Measurements from ENCODE around the gene PLXNB3. TPM values are rescaled to one million over a fixed set of nuclear protein-coding genes. Genes with fewer than 3 reads are reported as not detected.
"Not testable (repeated sequence)": the region's sequence is repeated elsewhere in the genome, so short reads cannot be mapped to it uniquely, and the experiment has no call there.

PLXNB3 gene
- total RNA-seq, 1 donor from 2014 or later, result 5.8 TPM

DNA sequence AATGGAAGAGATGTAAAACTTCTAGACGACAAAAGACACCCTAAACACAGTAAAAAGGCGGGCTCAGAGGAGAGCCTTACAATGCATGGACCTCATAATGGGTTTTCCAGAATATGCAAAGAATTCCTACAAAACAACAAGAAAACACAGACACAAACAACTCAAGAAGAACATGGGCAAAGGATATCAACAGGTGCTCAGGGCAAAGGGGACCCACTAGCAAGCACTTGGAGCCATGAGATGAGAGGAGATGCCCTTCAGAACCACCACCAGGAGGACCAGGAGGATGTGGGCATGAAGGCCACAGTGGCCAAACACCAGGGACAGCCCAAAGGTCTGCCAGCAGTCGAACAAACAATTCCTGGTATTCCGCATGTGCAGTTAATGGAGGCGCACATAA lies 49.1 kb downstream of the PLXNB3 start:
- H3K4me1 Mint-ChIP-seq (ENCODE audit: low read depth, unreplicated experiment), result peaks cover 4% of the 10 kb centered on the region
- no peak overlapping the region for H3K4me3 Mint-ChIP-seq (ENCODE audit: unreplicated experiment)
- H3K9me3 Mint-ChIP-seq (ENCODE audit: unreplicated experiment), result no peaks in the 10 kb centered on the region
- no peak for DNase-seq
- TF ChIP-seq, protein P1, sequence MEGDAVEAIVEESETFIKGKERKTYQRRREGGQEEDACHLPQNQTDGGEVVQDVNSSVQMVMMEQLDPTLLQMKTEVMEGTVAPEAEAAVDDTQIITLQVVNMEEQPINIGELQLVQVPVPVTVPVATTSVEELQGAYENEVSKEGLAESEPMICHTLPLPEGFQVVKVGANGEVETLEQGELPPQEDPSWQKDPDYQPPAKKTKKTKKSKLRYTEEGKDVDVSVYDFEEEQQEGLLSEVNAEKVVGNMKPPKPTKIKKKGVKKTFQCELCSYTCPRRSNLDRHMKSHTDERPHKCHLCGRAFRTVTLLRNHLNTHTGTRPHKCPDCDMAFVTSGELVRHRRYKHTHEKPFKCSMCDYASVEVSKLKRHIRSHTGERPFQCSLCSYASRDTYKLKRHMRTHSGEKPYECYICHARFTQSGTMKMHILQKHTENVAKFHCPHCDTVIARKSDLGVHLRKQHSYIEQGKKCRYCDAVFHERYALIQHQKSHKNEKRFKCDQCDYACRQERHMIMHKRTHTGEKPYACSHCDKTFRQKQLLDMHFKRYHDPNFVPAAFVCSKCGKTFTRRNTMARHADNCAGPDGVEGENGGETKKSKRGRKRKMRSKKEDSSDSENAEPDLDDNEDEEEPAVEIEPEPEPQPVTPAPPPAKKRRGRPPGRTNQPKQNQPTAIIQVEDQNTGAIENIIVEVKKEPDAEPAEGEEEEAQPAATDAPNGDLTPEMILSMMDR (IDR thresholded peaks at IDR 0.05; ENCODE audit: partially characterized antibody, unreplicated experiment), result no peak
- no peaks in the 10 kb centered on the region for H3K36me3 Mint-ChIP-seq (ENCODE audit: unreplicated experiment)
- peaks cover 3% of the 10 kb centered on the region for H3K27me3 Mint-ChIP-seq (ENCODE audit: unreplicated experiment)
- H3K27ac Mint-ChIP-seq (ENCODE audit: unreplicated experiment), result no peak overlapping the region

DNA sequence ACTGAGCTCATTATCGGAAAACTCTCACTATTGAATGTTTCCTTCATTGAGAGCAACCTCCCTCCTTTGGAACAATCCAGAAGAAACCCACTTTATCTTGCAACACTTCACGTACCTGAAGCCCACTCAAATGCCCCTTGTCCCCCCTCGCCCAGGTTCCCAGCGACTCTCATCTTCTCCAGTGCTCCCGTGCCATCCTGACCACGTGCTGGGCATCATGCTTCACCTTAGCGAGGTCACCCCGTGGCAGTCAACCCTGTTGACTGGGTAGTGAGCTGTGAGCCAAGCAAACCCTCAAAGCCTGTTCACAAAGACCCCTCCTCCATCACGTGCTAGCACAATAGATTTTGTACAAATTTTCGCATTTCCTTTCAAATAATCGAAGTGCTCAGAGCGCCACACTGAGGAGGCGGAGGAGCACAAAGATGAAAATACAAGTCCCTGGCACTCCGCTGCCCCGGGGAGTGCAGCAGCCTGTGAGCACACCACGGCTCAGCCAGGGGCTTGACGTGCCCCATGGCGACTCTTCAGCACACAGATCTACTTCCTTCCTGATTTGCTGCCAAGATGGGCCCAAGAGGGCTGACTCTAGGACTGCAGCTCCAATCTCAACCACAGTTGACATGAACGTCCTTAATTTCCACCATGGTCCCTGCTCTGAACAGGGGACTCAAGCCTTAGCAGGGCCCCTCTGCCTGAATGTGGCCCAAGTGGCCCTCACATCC lies 50.7 kb downstream of the PLXNB3 start:
- Mint-ChIP-seq H3K4me1 (ENCODE audit: low read depth, unreplicated experiment) (peaks cover 4% of the 10 kb centered on the region), H3K27me3 (ENCODE audit: unreplicated experiment) (peaks cover 4% of the 10 kb centered on the region), H3K27ac (ENCODE audit: unreplicated experiment) (no peak overlapping the region), H3K9me3 (ENCODE audit: unreplicated experiment) (no peaks in the 10 kb centered on the region), H3K4me3 (ENCODE audit: unreplicated experiment) (no peak overlapping the region), H3K36me3 (ENCODE audit: unreplicated experiment) (no peaks in the 10 kb centered on the region)
- TF ChIP-seq, protein P1 (IDR thresholded peaks at IDR 0.05; ENCODE audit: partially characterized antibody, unreplicated experiment), result no peak
- no peak for DNase-seq

DNA sequence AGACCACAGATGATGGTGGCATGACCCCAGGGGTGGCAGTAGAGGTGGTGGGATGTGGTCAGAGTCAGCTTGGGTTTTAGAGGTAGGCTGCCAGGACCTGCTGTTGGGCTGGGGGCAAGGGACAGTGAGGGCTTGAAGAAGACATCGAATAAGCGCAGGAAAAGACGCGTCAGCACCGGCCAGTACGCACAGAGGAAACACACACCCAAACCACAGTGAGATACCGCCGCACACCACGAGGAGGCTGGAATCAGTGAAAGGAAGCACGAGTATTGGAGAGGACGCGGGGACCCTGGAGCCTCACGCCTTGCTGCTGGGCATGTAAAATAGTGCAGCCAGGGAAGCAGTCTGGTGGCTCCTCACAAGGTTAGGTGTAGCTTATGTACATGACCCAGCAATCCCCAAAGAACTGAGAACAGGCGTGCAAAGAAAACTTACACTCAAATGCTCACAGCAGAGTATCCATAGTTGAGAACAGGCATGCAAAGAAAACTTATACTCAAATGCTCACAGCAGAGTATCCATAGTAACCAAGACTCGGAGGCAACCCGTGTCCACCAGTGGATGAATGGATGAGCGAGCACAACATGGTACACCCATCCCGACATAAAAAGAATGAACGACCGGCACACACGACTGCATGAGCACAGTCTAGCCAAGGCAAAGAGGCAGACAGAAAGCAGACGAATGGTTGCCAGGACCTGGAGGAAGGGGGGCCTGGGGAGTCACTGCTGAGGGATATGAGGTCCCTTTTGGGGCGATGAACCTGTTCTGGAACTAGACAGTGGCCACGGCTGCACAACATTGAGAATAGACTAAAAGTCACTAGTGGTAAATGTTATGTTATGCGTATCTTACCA lies 53.0 kb downstream of the PLXNB3 start:
- peak overlapping the region; percentile 28 for H3K4me3 Mint-ChIP-seq (ENCODE audit: unreplicated experiment)
- no peak overlapping the region for H3K27ac Mint-ChIP-seq (ENCODE audit: unreplicated experiment)
- no peak for DNase-seq
- TF ChIP-seq, protein P1 (IDR thresholded peaks at IDR 0.05; ENCODE audit: partially characterized antibody, unreplicated experiment), result no peak
- peaks cover 9% of the 10 kb centered on the region for H3K4me1 Mint-ChIP-seq (ENCODE audit: low read depth, unreplicated experiment)
- no peaks in the 10 kb centered on the region for H3K36me3 Mint-ChIP-seq (ENCODE audit: unreplicated experiment)
- peaks cover 4% of the 10 kb centered on the region for H3K27me3 Mint-ChIP-seq (ENCODE audit: unreplicated experiment)
- H3K9me3 Mint-ChIP-seq (ENCODE audit: unreplicated experiment), result no peaks in the 10 kb centered on the region

GRCh38 chrX:153818064-153818463 lies 54.0 kb downstream of the PLXNB3 start:
- not testable (repeated sequence) for DNase-seq; H3K27ac Mint-ChIP-seq (ENCODE audit: unreplicated experiment); H3K4me3 Mint-ChIP-seq (ENCODE audit: unreplicated experiment); H3K9me3 Mint-ChIP-seq (ENCODE audit: unreplicated experiment); H3K36me3 Mint-ChIP-seq (ENCODE audit: unreplicated experiment)
- H3K27me3 Mint-ChIP-seq (ENCODE audit: unreplicated experiment), result peaks cover 10% of the 10 kb centered on the region
- H3K4me1 Mint-ChIP-seq (ENCODE audit: low read depth, unreplicated experiment), result peaks cover 12% of the 10 kb centered on the region

DNA sequence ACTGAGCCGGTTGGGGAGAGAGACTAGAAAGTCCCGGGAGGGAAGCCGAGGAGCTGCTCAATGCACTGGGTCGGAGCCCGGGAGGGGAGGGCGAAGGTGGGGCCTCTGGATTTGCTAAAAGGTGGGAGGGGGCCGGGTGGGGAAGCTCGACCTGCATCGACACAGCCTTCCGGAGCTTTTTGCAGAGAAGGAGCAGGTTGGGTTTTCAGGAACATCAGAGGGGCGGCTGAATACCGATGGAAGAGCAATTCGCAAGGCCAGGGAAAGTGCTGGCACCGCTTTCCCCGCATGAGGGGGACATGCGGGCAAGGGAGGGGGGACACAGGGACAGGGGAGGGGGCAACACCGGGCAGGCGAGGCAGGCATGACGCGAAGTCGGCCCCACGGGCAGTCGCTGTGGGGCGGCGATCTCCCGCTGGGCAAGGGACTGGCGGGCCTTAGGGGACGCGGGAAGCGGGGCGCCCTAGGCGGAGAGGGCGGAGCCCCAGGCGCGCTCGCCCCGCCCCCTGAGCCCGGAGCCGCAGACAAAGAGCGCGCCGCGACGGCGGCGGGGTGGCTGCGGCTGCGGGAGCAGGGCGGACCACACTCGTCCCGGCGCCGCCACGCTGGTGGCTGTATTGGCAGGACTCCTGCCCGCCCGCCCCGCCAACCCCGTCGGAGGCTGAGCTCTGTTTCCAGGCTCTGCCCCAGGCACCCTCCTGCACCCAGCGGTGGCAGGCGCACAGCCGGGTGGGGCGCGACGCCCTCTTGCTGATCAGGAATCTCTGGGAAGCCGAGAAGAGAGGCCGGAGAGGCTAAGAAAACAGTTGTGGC lies 54.7 kb downstream of the PLXNB3 start:
- DNase-seq, result peak; percentile 75
- Mint-ChIP-seq H3K27ac (ENCODE audit: unreplicated experiment) (peak overlapping the region; percentile 79), H3K9me3 (ENCODE audit: unreplicated experiment) (peaks cover 7% of the 10 kb centered on the region), H3K36me3 (ENCODE audit: unreplicated experiment) (no peaks in the 10 kb centered on the region), H3K27me3 (ENCODE audit: unreplicated experiment) (peaks cover 10% of the 10 kb centered on the region), H3K4me3 (ENCODE audit: unreplicated experiment) (peak overlapping the region; percentile 63), H3K4me1 (ENCODE audit: low read depth, unreplicated experiment) (peaks cover 10% of the 10 kb centered on the region)
- TF ChIP-seq, protein P1 (IDR thresholded peaks at IDR 0.05; ENCODE audit: partially characterized antibody, unreplicated experiment), result no peak

Measured in glutamatergic neuron (in vitro differentiated cells).